SJCRH30 (cell line): ENCODE measurements around the gene SLC35G4. TPM values are rescaled to one million over a fixed set of nuclear protein-coding genes. Genes with fewer than 3 reads are reported as not detected.
"Not testable (repeated sequence)": the region's sequence is repeated elsewhere in the genome, so short reads cannot be mapped to it uniquely, and the experiment has no call there.

Source experiments
- DNase-seq, 2 experiments: peaks; one replicate each; pipeline ENCODE4 v3.0.0-alpha.2; 2015 to 2020
- H3K27ac ChIP-seq: fragments of 250-450 bp; sonication (Bioruptor Pico); 2 replicates; pipeline ENCODE4 v1.5.1; 2020; ENCODE audit warnings: mild to moderate bottlenecking, moderate library complexity
- H3K27me3 ChIP-seq: fragments of 250-450 bp; sonication (Bioruptor Pico); 2 replicates; pipeline ENCODE4 v1.5.1; 2020; ENCODE audit warnings: mild to moderate bottlenecking, moderate library complexity
- H3K36me3 ChIP-seq: fragments of 250-450 bp; sonication (Bioruptor Pico); 2 replicates; pipeline ENCODE4 v1.5.1; 2020; ENCODE audit warnings: mild to moderate bottlenecking, moderate library complexity
- H3K4me1 ChIP-seq: fragments of 250-450 bp; sonication (Bioruptor Pico); 2 replicates; pipeline ENCODE4 v1.5.1; 2020; ENCODE audit warnings: mild to moderate bottlenecking, moderate library complexity
- H3K4me3 ChIP-seq: fragments of 250-450 bp; sonication (Bioruptor Pico); 2 replicates; pipeline ENCODE4 v1.5.1; 2020; ENCODE audit warnings: mild to moderate bottlenecking, moderate library complexity
- H3K9me3 ChIP-seq: fragments of 250-450 bp; sonication (Bioruptor Pico); replicated peaks from 2 replicates; pipeline ENCODE4 v1.5.1; 2020; ENCODE audit warnings: mild to moderate bottlenecking, moderate library complexity
- total RNA-seq: library from RNA; depleted of rRNA; stranded (reverse); fragments of >200 nt; shearing (Covaris generic); gene quantifications from 2 replicates; pipeline ENCODE4 v1.2.3, GENCODE V29; 2014

SLC35G4 gene
- total RNA-seq, 1 experiment from 2014 or later: not detected

DNA sequence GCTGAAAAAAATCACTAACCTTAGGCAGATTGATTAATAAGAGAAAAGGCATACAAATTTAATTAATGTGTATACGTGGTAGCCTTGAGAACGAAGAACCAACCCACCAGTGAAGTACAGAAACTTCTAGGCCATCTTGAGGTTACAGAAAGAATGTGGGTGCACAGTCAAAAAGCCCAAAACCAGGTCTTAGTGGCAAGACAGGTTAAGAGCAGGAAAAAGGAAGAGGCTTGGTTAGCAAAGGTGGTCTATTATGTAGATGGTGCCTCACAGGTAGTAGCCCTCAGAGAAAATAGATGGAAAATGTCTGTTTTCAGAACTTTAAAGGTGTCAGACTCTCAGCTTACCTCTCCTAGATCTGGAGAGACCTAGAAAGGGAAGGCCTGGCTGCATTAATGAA lies 22.0 kb upstream of the SLC35G4 start:
- H3K27ac ChIP-seq: no peak overlapping the region
- no peak overlapping the region for H3K4me3 ChIP-seq
- H3K9me3 ChIP-seq: no peaks in the 10 kb centered on the region
- DNase-seq: no peak
- H3K27me3 ChIP-seq: no peaks in the 10 kb centered on the region
- peaks cover 8% of the 10 kb centered on the region; the same call in 1 of the 2 replicates for H3K4me1 ChIP-seq
- H3K36me3 ChIP-seq: no peaks in the 10 kb centered on the region

- H3K4me3 ChIP-seq: no peak overlapping the region
- H3K9me3 ChIP-seq: no peaks in the 10 kb centered on the region
- H3K36me3 ChIP-seq: no peaks in the 10 kb centered on the region
- DNase-seq: no peak
- no peaks in the 10 kb centered on the region for H3K27me3 ChIP-seq
- peaks cover 8% of the 10 kb centered on the region; the same call in 1 of the 2 replicates for H3K4me1 ChIP-seq
- no peak overlapping the region for H3K27ac ChIP-seq
These were observed 21.6 kb upstream of the SLC35G4 start for GRCh38 chr18:11587846-11588245.

DNA sequence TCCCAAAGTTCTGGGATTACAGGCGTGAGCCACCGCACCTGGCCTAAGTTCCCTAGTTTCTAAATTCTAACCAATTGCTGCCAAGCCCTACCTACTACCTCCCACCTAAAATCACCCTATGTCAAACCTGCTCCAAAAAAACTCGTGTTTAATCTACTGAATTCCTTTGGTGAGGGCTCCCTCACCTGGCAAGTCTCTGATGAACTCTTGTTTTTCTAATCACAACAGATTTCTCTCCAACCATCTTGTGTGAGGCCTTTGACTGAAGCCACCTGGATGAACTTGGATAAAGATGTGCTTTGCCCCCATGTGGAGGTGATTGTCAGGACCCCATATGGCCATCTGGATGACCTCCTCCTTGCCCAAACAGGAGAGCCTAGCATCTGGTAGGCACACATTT lies 17.4 kb upstream of the SLC35G4 start:
- Histone ChIP-seq H3K36me3 (no peaks in the 10 kb centered on the region), H3K27ac (no peak overlapping the region), H3K9me3 (no peaks in the 10 kb centered on the region), H3K4me3 (no peak overlapping the region), H3K4me1 (peaks cover 8% of the 10 kb centered on the region; the same call in 1 of the 2 replicates), H3K27me3 (no peaks in the 10 kb centered on the region)
- DNase-seq: no peak

- no peaks in the 10 kb centered on the region for H3K27me3 ChIP-seq
- no peaks in the 10 kb centered on the region for H3K36me3 ChIP-seq
These were observed 9.1 kb upstream of the SLC35G4 start for GRCh38 chr18:11600321-11600720.

DNA sequence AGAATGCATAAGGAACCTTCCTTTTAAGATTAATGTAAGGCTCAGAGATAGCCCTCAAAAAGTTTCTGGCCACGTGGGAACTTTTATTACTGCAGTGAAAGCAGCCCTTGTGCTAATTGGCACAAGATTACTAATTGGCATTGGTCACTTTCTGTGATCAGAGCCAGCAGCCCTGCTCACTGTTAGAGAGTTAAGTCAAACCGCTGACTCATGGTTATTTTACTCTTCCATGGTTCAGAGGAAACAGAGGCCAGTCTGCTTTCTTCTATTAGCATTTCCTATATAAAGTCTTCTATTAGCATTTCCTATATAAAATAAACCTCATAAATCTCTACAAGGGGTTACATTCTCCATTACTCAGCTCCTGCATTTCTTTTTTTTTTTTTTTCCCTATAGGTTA lies 1.5 kb upstream of the SLC35G4 start:
- no peaks in the 10 kb centered on the region for H3K27me3 ChIP-seq
- DNase-seq: no peak
- no peaks in the 10 kb centered on the region for H3K4me1 ChIP-seq

More at GRCh38 chr18:11600321-11600720, 9.1 kb upstream of the SLC35G4 start:
- Histone ChIP-seq H3K27ac (no peak overlapping the region), H3K9me3 (no peaks in the 10 kb centered on the region; the same call in 1 of the 2 replicates), H3K4me3 (no peak overlapping the region), H3K4me1 (no peaks in the 10 kb centered on the region)
- DNase-seq: no peak

DNA sequence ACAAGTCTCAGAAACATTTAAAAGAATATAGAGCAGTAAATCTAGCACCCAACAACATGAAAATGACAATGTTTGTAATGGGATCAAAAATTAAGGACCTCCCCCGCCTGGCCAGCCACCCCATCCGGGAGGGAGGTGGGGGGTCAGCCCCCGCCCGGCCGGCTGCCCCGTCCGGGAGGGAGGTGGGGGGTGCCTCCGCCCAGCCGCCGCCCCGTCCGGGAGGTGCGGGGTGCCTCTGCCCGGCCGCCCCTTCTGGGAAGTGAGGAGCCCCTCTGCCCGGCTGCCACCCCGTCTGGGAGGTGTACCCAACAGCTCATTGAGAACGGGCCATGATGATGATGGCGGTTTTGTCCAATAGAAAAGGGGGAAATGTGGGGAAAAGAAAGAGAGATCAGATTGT lies 778 bp upstream of the SLC35G4 start:
- H3K36me3 ChIP-seq, H3K27me3 ChIP-seq, H3K4me3 ChIP-seq, H3K4me1 ChIP-seq, H3K27ac ChIP-seq, H3K9me3 ChIP-seq, DNase-seq: not testable (repeated sequence)

More for the DNA sequence above, 1.5 kb upstream of the SLC35G4 start:
- no peaks in the 10 kb centered on the region for H3K9me3 ChIP-seq
- H3K27ac ChIP-seq: no peak overlapping the region
- H3K36me3 ChIP-seq: no peaks in the 10 kb centered on the region
- H3K4me3 ChIP-seq: no peak overlapping the region

DNA sequence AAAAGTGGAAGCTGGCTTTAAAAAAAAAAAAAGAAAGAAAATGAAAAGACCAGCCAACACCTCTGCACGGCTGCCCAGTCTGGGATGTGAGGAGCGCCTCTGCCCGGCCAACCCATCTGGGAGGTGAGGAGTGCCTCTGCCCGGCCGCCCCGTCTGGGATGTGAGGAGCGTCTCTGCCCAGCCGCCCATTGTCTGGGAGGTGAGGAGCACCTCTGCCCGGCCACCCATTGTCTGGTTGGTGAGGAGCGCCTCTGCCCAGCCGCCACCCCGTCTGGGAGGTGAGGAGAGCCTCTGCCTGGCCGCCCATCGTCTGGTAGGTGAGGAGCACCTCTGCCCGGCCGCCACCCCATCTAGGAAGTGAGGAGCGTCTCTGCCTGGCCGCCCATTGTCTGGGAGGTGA lies 3.7 kb downstream of the SLC35G4 start:
- H3K4me1 ChIP-seq, DNase-seq, H3K9me3 ChIP-seq, H3K27me3 ChIP-seq, H3K36me3 ChIP-seq, H3K4me3 ChIP-seq, H3K27ac ChIP-seq: not testable (repeated sequence)

DNA sequence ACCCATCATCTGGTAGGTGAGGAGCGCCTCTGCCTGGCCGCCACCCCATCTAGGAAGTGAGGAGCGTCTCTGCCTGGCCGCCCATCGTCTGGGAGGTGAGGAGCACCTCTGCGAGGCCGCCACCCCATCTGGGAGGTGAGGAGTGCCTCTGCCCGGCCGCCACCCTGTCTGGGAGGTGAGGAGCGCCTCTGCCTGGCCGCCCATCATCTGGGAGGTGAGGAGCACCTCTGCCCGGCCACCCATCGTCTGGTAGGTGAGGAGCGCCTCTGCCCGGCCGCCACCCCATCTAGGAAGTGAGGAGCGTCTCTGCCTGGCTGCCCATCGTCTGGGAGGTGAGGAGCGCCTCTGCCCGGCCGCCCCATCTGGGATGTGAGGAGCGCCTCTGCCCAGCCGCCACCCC lies 4.2 kb downstream of the SLC35G4 start:
- H3K27ac ChIP-seq, H3K4me3 ChIP-seq, H3K36me3 ChIP-seq, DNase-seq, H3K4me1 ChIP-seq, H3K9me3 ChIP-seq, H3K27me3 ChIP-seq: not testable (repeated sequence)

DNA sequence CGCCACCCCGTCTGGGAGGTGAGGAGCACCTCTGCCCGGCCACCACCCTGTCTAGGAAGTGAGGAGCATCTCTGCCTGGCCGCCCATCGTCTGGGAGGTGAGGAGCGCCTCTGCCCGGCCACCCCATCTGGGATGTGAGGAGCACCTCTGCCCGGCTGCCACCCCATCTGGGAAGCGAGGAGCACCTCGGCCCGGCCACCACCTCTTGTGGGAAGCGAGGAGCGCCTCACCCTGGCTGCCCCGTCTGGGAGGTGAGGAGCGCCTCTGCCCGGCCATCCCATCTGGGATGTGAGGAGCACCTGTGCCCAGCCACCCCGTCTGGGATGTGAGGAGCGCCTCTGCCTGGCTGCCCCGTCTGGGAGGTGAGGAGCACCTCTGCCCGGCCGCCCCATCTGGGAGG lies 4.6 kb downstream of the SLC35G4 start:
- not testable (repeated sequence) for H3K36me3 ChIP-seq, H3K27ac ChIP-seq, DNase-seq, H3K4me3 ChIP-seq, H3K4me1 ChIP-seq, H3K27me3 ChIP-seq, H3K9me3 ChIP-seq

- not testable (repeated sequence) for H3K36me3 ChIP-seq, DNase-seq, H3K27me3 ChIP-seq, H3K27ac ChIP-seq, H3K9me3 ChIP-seq, H3K4me3 ChIP-seq, H3K4me1 ChIP-seq
These were observed 5.6 kb downstream of the SLC35G4 start for GRCh38 chr18:11614981-11615380.

DNA sequence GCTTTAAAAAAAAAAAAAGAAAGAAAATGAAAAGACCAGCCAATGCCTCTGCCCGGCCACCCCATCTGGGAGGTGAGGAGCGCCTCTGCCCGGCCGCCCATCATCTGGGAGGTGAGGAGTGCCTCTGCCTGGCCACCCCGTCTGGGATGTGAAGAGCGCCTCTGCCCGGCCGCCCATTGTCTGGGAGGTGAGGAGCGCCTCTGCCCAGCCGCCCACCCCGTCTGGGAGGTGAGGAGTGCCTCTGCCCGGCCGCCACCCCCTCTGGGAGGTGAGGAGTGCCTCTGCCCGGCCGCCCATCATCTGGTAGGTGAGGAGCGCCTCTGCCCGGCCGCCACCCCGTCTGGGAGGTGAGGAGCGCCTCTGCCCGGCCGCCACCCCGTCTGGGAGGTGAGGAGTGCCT lies 37.9 kb downstream of the SLC35G4 start:
- H3K27ac ChIP-seq, H3K4me1 ChIP-seq, H3K4me3 ChIP-seq, H3K9me3 ChIP-seq, H3K36me3 ChIP-seq, DNase-seq, H3K27me3 ChIP-seq: not testable (repeated sequence)

DNA sequence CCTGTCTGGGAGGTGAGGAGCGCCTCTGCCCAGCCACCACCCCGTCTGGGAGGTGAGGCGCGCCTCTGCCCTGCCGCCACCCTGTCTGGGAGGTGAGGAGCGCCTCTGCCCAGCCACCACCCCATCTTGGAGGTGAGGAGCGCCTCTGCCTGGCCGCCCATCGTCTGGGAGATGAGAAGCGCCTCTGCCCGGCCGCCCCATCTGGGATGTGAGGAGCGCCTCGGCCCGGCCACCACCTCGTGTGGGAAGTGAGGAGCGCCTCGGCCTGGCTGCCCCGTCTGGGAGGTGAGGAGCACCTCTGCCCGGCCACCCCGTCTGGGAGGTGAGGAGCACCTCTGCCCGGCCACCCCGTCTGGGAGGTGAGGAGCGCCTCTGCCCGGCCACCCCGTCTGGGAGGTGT lies 38.4 kb downstream of the SLC35G4 start:
- not testable (repeated sequence) for H3K27ac ChIP-seq, H3K4me3 ChIP-seq, H3K9me3 ChIP-seq, H3K27me3 ChIP-seq, H3K36me3 ChIP-seq, DNase-seq, H3K4me1 ChIP-seq

DNA sequence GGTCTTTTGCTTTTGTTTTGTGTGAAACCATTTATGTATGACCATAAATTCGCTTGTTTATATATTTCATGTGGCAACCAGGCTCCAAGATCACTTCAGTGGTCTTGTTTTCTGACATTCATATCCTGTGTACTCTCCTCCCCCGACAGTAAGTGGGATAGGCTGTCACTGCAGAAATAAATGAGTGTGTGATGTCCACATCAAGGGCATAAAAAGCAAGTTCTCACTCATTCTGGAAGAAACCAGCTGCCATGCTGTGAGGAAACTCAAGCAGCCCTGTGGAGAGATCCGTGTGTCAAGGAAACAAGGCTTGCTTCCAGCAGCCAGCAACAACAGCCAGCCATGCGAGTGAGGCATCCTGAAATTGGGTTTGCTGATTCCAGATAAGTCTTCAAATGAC lies 40.4 kb downstream of the SLC35G4 start:
- no peak for DNase-seq
- Histone ChIP-seq H3K4me3 (no peak overlapping the region), H3K4me1 (no peaks in the 10 kb centered on the region), H3K9me3 (no peaks in the 10 kb centered on the region), H3K36me3 (no peaks in the 10 kb centered on the region), H3K27ac (no peak overlapping the region), H3K27me3 (no peaks in the 10 kb centered on the region)

- Histone ChIP-seq H3K4me3 (no peak overlapping the region), H3K36me3 (no peaks in the 10 kb centered on the region), H3K27me3 (no peaks in the 10 kb centered on the region), H3K9me3 (no peaks in the 10 kb centered on the region), H3K27ac (no peak overlapping the region), H3K4me1 (no peaks in the 10 kb centered on the region)
- no peak for DNase-seq
These were observed 42.5 kb downstream of the SLC35G4 start for GRCh38 chr18:11651899-11652298.

GRCh38 chr18:11653521-11653920 lies 44.1 kb downstream of the SLC35G4 start:
- H3K36me3 ChIP-seq: no peaks in the 10 kb centered on the region
- no peaks in the 10 kb centered on the region for H3K27me3 ChIP-seq
- no peak overlapping the region for H3K27ac ChIP-seq
- no peak for DNase-seq
- H3K4me3 ChIP-seq: no peak overlapping the region
- no peaks in the 10 kb centered on the region for H3K9me3 ChIP-seq
- H3K4me1 ChIP-seq: no peaks in the 10 kb centered on the region

- H3K36me3 ChIP-seq: no peaks in the 10 kb centered on the region
- no peak overlapping the region for H3K27ac ChIP-seq
- no peaks in the 10 kb centered on the region for H3K4me1 ChIP-seq
- no peak overlapping the region for H3K4me3 ChIP-seq
- peak; percentile 6 to 38 for DNase-seq
- no peaks in the 10 kb centered on the region for H3K27me3 ChIP-seq
- H3K9me3 ChIP-seq: no peaks in the 10 kb centered on the region
These were observed 45.6 kb downstream of the SLC35G4 start for GRCh38 chr18:11654736-11655605.
